Prostate gland (tissue), 2 donors: Measurements from ENCODE around the gene PTGR2. TPM values are rescaled to one million over a fixed set of nuclear protein-coding genes. Genes with fewer than 3 reads are reported as not detected.

Source experiments
- DNase-seq: peaks from one replicate; pipeline ENCODE4 v3.0.0-alpha.2; 2019; ENCODE audit warnings: low spot score
- H3K27ac ChIP-seq, 2 donors: fragments of 200-600 bp; sonication (generic); 2 replicates each; pipeline ENCODE4 v1.5.1; 2017 to 2019
- H3K27me3 ChIP-seq: fragments of 200-600 bp; sonication (generic); replicated peaks from 2 replicates; pipeline ENCODE4 v1.5.1; 2019; ENCODE audit not compliant: insufficient read depth
- H3K36me3 ChIP-seq, 2 donors: fragments of 200-600 bp; sonication (generic); 1 replicate in 1 of 2; 2 replicates in 1 of 2; pipeline versions ENCODE4 v1.5.1 to v1.8.1; 2017 to 2019
- H3K4me1 ChIP-seq: fragments of 200-600 bp; sonication (generic); replicated peaks from 2 replicates; pipeline ENCODE4 v1.5.1; 2019
- H3K4me3 ChIP-seq, 2 donors: fragments of 200-600 bp; sonication (generic); 2 replicates each; pipeline ENCODE4 v1.5.1; 2017 to 2019
- H3K9me3 ChIP-seq: fragments of 200-600 bp; sonication (generic); 2 replicates; pipeline ENCODE4 v1.5.1; 2017
- CTCF ChIP-seq, 4 experiments: fragments of 200-600 bp in 2 of 4; fragments of 450-650 bp in 2 of 4; sonication (generic) in 2 of 4; IDR thresholded peaks; 1 replicate in 3 of 4; 2 replicates in 1 of 4; pipeline ENCODE4 v1.5.1; 2016 to 2019; ENCODE audit warnings: antibody characterized with exemption in 4 of 4, mild to moderate bottlenecking in 2 of 4, moderate library complexity in 2 of 4
- POLR2A ChIP-seq: fragments of 450-650 bp; IDR thresholded peaks from one replicate; pipeline ENCODE4 v1.6.1; 2016; ENCODE audit warnings: antibody characterized with exemption, mild to moderate bottlenecking
- POLR2AphosphoS5 ChIP-seq: sonication (generic); formaldehyde crosslinking; IDR thresholded peaks from one replicate; pipeline ENCODE4 v1.6.1; 2017; ENCODE audit warnings: antibody characterized with exemption
- WGBS: methylation state at CpG from one replicate; pipeline ENCODE4 v1.1.5; 2018; 5-methylcytosine and 5-hydroxymethylcytosine counted together
- intact Hi-C: fragments of 100-400 bp; cut with DNase I; formaldehyde crosslinking; loops from one replicate; pipeline ENCODE4 v1.14.2; 2022
- total RNA-seq, 2 donors: library from RNA; depleted of rRNA; stranded (reverse); fragments of >200 nt; gene quantifications; one replicate each; pipeline ENCODE4 v1.1.0, GENCODE V29; 2016

Gene PTGR2
- total RNA-seq, 2 donors from 2014 or later = 10.7 to 13.6 TPM

- DNase-seq = no peak
- intact Hi-C loops = no loop called here
Observed at GRCh38 chr14:73878436-73878835, 26.8 kb downstream of the PTGR2 start.

GRCh38 chr14:73879027-73879426 is 27.4 kb downstream of the PTGR2 start:
- H3K27ac ChIP-seq = no peak overlapping the region
- no peaks in the 10 kb centered on the region for H3K27me3 ChIP-seq
- TF ChIP-seq CTCF (IDR thresholded peaks at IDR 0.05) (no peak), POLR2A (no peak), POLR2AphosphoS5 (no peak)
- no peak overlapping the region for H3K4me3 ChIP-seq
- H3K9me3 ChIP-seq = no peaks in the 10 kb centered on the region
- no peaks in the 10 kb centered on the region for H3K36me3 ChIP-seq
- 54% methylated on average over 1 of the region's 1 CpG for WGBS
- H3K4me1 ChIP-seq = no peaks in the 10 kb centered on the region
- no peak for DNase-seq
- intact Hi-C loops = no loop called here

More at GRCh38 chr14:73878436-73878835, 26.8 kb downstream of the PTGR2 start:
- H3K4me1 ChIP-seq = no peaks in the 10 kb centered on the region
- H3K36me3 ChIP-seq = no peaks in the 10 kb centered on the region
- H3K9me3 ChIP-seq = no peaks in the 10 kb centered on the region
- TF ChIP-seq POLR2AphosphoS5 = no peak
- no peak for TF ChIP-seq CTCF (IDR thresholded peaks at IDR 0.05)
- no peak for TF ChIP-seq POLR2A
- no peak overlapping the region for H3K4me3 ChIP-seq
- H3K27ac ChIP-seq = no peak overlapping the region
- 81% methylated on average over 6 of the region's 6 CpGs for WGBS
- no peaks in the 10 kb centered on the region for H3K27me3 ChIP-seq

GRCh38 chr14:73884438-73885190 is 33.0 kb downstream of the PTGR2 start:
- Histone ChIP-seq H3K9me3 (no peaks in the 10 kb centered on the region), H3K27me3 (no peaks in the 10 kb centered on the region), H3K4me1 (peaks cover 3% of the 10 kb centered on the region), H3K4me3 (no peak overlapping the region), H3K27ac (no peak overlapping the region), H3K36me3 (no peaks in the 10 kb centered on the region)
- TF ChIP-seq CTCF (IDR thresholded peaks at IDR 0.05) (no peak), POLR2AphosphoS5 (no peak), POLR2A (no peak)
- intact Hi-C loops = loop anchor here (5.0 kb wide), 2 partner anchors 32 to 157 kb away; partner anchors contain the start of gene PTGR2
- whole genome bisulfite sequencing = 77% methylated on average over 8 of the region's 8 CpGs
- no peak for DNase-seq

- TF ChIP-seq POLR2A (peak; percentile 77), CTCF (IDR thresholded peaks at IDR 0.05) (no peak), POLR2AphosphoS5 (peak; percentile 91)
- intact Hi-C loops = loop anchor here (5.0 kb wide), 2 partner anchors 34 to 159 kb away; partner anchors contain the start of gene PTGR2
- Histone ChIP-seq H3K36me3 (no peaks in the 10 kb centered on the region), H3K4me3 (peak within 1 kb of the TSS; percentile 56 to 74), H3K27me3 (no peaks in the 10 kb centered on the region), H3K27ac (peak within 1 kb of the TSS; percentile 89 to 92), H3K4me1 (peaks cover 3% of the 10 kb centered on the region), H3K9me3 (no peaks in the 10 kb centered on the region)
- WGBS = under 1% methylated on average over 60 of the region's 65 CpGs
- DNase-seq = peak; percentile 92
Observed at GRCh38 chr14:73886449-73887317, 35.1 kb downstream of the PTGR2 start, which contains the start of gene ZNF410. TSS of gene ZNF410 (plus strand) at chr14:73886859. CDS start at chr14:73892176, 5,317 bp downstream.
